ENCODE results near the gene PHACTR4. TPM values are rescaled to one million over a fixed set of nuclear protein-coding genes. Genes with fewer than 3 reads are reported as not detected.
A peak's percentile ranks its signal among the peaks of the same experiment; 100 is the strongest.

The PHACTR4 gene
- total and polyA plus RNA-seq, 2 of the 4 experiments (the other 2 are of a cell fraction) = 7.5 to 15.0 TPM

DNA sequence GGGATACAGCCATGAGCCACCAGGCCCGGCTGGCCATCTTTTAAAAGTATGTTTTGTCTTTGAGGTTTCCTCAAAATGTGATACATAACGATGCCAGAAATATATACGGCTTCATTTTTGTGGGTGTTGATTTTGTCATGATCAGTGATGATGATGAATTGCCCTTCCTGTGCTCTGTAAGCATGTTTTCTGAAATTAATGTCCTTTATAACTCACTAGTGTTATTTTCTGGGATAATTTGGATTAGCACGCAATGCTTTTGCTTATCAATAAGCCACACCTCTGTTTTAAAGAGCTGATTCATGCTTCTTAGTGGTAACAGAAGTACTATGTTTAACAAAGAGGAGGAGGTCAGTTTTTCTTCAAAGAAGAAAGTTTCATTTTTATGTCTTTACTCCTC is 25.6 kb downstream of the PHACTR4 start:
- Histone ChIP-seq H2AK5ac (ENCODE audit: low read depth, low read length) (no peak overlapping the region), H3K9me3 (ENCODE audit: control insufficient read depth, insufficient read depth, low read length) (no peaks in the 10 kb centered on the region), H4K91ac (ENCODE audit: insufficient read depth, low read depth, low read length) (no peak overlapping the region), H3K14ac (replicated peaks; ENCODE audit: low read depth, low read length) (no peak overlapping the region), H2BK5ac (ENCODE audit: low read depth, low read length, poor library complexity, severe bottlenecking) (no peak overlapping the region), H3K4me1 (ENCODE audit: control insufficient read depth, insufficient read depth, low read length) (peaks cover 2% of the 10 kb centered on the region; the same call in 1 of the 2 replicates), H3K23ac (ENCODE audit: low read depth, low read length) (no peak overlapping the region), H2BK120ac (ENCODE audit: low read depth, low read length) (no peak overlapping the region), H3K9me1 (ENCODE audit: insufficient read depth, low read length) (0 out of 2 replicates have a peak, but pooled peaks cover 9% of the 10 kb centered on the region), H2BK20ac (ENCODE audit: low read depth, low read length) (no peak overlapping the region), H3K4me3 (ENCODE audit: insufficient read depth, low read depth, low read length) (no peak overlapping the region), H4K5ac (ENCODE audit: low read depth, low read length) (no peak overlapping the region), H4K8ac (ENCODE audit: low read depth in 2 of 2, low read length in 2 of 2) (no peak overlapping the region), H3K18ac (ENCODE audit: low read depth, low read length) (peak overlapping the region; percentile 51; the same call in 1 of the 2 replicates), H3K27me3 (ENCODE audit: control insufficient read depth, insufficient read depth, low read length) (no peaks in the 10 kb centered on the region), H3K4me2 (ENCODE audit: low read depth, low read length) (no peak overlapping the region), H3K56ac (ENCODE audit: extremely low read depth, insufficient read depth, low read length) (no peak overlapping the region), H3K79me1 (ENCODE audit: low read depth in 1 of 2, low read length in 2 of 2) (peaks cover 7 to 43% of the 10 kb centered on the region in 2 experiments), H3K27ac (ENCODE audit: insufficient read depth, low read length) (no peak overlapping the region), H3K36me3 (ENCODE audit: control insufficient read depth, insufficient read depth, low read length) (peaks cover 1% of the 10 kb centered on the region), H2AK9ac (replicated peaks; ENCODE audit: low read depth, low read length, poor library complexity) (no peak overlapping the region), H2AFZ (replicated peaks; ENCODE audit: low read length, poor library complexity) (no peak overlapping the region), H3K9ac (ENCODE audit: low read depth, low read length) (no peak overlapping the region), H2BK15ac (ENCODE audit: low read depth, low read length) (no peak overlapping the region), H4K20me1 (ENCODE audit: insufficient read depth, low read length) (peaks cover 36% of the 10 kb centered on the region), H3K4ac (ENCODE audit: low read depth, low read length) (no peak overlapping the region)
- ChIA-PET POLR2A (ENCODE audit: unreplicated experiment) (no interaction called here), CTCF (interaction anchor here (1.6 kb wide), 1 partner anchor 35 kb away, joined by 4 read pairs; no protein-coding TSS in a partner anchor)
- dilution Hi-C loops (cut with HindIII; ENCODE audit: low sequenced_read_pairs, unreplicated experiment) (no loop called here), intact Hi-C loops (cut with micrococcal nuclease) (no loop called here), in situ Hi-C loops (cut with MboI; ENCODE audit: low sequenced_read_pairs) (no loop called here)
- peak; percentile 29 for DNase-seq
- ATAC-seq (ENCODE audit: low read depth) = no peak
- no TSS peak for BruUV-seq (replicated peaks)
- no CpG with 5 or more reads among the region's 4 CpGs for WGBS, 2 experiments (ENCODE audit: extremely low coverage in 2 of 2, insufficient read length in 1 of 2)
- TF ChIP-seq NFE2L2 (IDR thresholded peaks at IDR 0.05; ENCODE audit: low read depth, low read length) (peak; percentile 36; the same call in 1 of the 2 replicates), MAFK (IDR thresholded peaks at IDR 0.05; ENCODE audit: low read depth, low read length) (no peak)
